GM18909 (cell line): ENCODE results near the gene IL1RAP.

Experiments
- ATAC-seq: cut with Tn5 transposase; IDR thresholded peaks from one replicate; pipeline ENCODE4 v1.9.1; 2021; ENCODE audit warnings: mild to moderate bottlenecking; ENCODE audit not compliant: unreplicated experiment, poor library complexity

The IL1RAP gene

DNA sequence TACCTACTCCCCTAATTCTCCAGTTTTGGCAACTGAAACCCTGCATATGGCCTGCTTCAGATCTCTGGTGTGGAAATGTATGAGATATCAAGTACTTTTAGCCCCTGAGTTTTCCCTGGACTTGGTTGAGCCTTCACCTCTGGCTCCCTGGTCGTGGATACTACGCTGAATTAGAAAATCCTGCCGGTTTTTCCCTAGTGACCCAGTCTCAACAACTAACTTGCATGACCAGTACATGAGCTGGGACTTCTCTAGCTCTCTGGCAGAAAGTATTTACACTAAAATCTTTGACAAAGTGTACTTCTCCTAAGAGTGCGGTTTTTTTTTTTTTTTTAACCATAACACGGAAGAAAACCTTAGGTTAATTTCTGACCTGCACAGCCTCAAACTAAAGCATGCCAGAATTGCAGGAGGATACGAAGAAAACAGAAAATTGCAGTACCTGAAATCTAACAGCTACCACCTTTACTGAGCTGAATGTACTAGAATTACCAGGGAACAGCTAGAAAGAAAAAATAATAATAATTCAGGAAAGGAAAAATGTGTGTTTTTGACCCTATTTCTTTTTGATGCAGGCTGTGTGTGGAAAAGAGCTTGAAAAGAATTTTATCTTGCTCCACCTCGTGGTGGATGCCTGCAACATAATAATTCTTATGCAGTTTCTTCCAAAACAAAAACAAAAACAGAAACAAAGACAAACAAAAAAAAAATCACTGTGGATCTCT lies 183.1 kb downstream of the IL1RAP start:
- ATAC-seq = no peak

DNA sequence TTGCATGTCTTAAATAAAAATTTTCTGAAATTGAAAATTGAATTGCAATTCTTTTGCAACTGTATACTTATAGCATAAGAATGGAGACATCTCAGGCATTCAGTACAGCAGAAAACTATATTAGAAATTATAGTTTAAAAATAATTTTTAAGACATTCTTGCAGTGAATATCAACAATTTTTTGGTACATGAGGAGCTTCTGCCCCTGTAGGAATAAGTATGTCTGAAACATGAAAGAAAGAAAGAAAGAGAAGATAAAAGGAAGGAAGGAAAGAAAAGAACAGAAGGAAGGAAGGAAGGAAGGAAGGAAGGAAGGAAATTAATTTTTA lies 183.6 kb downstream of the IL1RAP start:
- no peak for ATAC-seq

GRCh38 chr3:190697901-190698300 lies 184.0 kb downstream of the IL1RAP start:
- no peak for ATAC-seq

DNA sequence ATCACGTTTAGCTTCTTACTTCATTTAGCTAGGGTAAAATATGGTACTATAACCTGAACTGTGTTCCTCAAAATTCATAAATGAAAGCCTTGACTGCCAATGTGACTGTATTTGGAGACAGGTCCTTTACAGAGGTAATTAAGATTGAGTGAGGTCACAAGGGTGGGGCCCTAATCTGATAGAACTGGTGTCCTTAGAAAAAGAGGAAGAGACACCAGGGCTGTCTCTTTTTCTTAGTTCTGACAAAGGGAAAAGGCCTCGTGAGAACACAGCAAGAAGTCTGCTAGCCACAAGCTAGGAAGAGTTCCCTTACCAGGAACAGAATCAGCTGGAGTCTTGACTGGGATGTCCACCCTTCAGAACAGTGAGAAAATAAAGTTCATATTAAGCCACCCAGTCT lies 185.9 kb downstream of the IL1RAP start:
- ATAC-seq = no peak

DNA sequence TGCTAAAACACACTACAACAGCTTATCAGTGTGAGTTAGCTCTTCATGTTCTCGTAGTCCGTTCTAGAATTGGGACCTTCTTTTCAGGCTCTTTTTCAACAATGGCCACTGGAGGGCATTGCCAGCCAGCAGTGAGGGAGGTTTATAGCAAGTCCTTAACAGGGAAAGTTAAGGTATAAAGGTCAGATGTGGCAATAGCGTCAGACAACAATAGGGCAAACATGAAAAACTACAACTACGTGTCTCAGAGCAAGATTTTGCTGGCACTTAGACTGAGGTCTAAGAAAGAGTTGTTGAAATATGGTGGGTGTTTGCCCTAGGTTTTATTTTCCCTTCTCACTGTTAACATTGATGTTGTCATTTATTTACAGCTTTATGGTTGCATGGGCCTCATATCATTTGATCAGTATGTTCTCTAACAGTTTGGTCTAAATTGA lies 187.2 kb downstream of the IL1RAP start:
- ATAC-seq = no peak

GRCh38 chr3:190706582-190706981 lies 192.7 kb downstream of the IL1RAP start:
- ATAC-seq = no peak
